ENCODE data around the gene CAPN12.

CAPN12 gene

DNA sequence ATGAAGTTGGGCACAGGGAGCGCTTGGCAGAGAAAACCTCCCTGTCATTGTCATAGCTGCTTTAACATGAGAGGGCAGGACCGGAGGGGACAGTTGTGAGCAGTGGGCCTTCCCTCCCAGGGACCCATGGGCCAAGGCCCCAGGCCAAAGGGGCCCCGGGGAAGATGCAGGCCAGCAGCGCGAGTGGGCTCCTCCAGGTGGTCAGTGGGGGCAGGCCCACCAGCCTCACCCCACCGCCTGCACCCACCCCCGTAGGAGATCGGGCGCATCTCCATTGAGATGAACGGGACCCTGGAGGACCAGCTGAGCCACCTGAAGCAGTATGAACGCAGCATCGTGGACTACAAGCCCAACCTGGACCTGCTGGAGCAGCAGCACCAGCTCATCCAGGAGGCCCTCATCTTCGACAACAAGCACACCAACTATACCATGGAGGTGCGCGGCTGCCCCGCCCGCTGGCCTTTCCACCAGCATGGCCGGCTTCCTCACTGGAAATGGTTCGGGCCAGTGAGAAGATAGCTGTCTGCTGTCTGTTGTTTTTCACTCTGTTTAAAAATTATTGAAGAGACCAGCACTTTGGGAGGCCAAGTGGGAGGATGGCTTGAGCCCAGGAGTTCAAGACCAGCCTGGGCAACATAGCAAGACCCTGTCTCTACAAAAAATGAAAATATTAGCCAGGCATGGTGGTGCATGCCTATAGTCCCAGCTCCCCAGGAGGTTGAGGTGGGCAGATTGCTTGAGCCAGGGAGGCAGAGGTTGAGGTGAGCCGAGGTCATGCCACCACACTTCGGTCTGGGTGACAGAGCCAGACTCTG, 18.6 kb downstream of the CAPN12 start:
- no peak for DNase-seq (ENCODE audit: low spot score)

DNA sequence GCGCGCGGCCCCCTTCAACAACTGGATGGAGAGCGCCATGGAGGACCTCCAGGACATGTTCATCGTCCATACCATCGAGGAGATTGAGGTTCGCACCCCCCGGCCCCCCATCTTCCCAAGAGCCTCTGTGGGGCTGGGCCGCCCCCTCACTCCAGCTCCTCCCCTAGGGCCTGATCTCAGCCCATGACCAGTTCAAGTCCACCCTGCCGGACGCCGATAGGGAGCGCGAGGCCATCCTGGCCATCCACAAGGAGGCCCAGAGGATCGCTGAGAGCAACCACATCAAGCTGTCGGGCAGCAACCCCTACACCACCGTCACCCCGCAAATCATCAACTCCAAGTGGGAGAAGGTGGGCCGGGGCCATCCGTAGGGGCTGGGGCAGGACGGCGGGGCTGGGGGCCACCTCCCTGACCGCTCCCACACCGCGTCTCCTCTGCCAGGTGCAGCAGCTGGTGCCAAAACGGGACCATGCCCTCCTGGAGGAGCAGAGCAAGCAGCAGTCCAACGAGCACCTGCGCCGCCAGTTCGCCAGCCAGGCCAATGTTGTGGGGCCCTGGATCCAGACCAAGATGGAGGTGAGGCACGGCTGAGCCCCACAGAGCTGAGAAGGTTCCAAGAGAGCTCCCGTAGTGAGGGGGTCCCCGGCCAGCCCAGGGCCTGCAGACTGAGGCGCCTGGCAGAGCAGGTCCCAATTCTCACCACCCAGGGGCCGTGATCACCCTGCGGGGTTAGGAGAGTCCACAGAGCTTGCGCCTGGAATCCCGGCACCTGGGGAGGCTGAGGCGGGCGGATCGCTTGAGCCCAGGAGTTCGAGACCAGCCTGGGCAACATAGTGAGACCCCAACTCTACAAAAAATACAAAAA, 20.1 kb downstream of the CAPN12 start:
- DNase-seq (ENCODE audit: low spot score) = no peak

GRCh38 chr19:38723606-38723965, 20.7 kb downstream of the CAPN12 start:
- DNase-seq (ENCODE audit: low spot score) = no peak

- DNase-seq (ENCODE audit: low spot score) = no peak
Measured at GRCh38 chr19:38722947-38723605, 21.2 kb downstream of the CAPN12 start.

GRCh38 chr19:38721979-38722773, 22.1 kb downstream of the CAPN12 start:
- DNase-seq (ENCODE audit: low spot score) = no peak

GRCh38 chr19:38721496-38721895, 22.8 kb downstream of the CAPN12 start:
- DNase-seq (ENCODE audit: low spot score) = no peak

GRCh38 chr19:38720559-38721236, 23.6 kb downstream of the CAPN12 start:
- DNase-seq (ENCODE audit: low spot score) = no peak

DNA sequence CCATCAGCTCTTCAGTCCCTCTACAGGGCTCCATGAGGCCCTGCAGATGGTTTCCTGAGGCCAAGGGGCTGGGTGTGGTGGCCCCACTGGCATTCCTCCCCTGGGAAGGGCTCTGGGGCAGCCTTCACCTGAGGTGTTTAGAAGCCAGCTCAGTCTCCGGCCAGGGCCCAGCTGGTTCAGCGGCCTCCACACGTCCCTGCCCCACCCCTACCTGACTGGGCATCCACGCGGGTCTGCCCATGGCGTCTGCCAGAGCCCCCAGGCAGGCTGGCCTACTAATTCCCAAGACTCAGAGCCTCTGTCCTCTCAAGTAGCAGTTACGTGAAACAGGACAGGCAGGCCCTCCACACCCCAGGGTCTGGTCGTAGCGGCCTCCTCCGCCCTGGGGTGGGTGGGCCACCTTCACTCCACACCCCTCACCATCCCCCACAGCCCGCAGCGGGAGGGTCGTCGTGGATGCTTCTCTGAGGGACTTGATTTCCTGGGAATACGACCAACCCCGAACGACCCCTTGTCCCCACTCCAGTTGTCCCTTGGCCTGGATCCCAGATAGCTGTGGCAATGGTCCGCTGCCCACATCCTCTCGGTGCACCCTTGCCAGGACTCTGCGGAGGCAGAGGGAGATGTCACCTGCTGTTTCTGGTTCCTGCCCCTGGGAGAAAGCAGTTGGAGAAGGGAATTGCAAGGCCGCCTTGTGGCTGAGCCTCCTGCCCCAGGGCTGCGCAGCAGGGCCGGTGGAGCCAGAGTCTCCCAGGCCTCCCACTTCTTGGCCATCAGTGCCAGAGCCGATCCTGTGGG, 24.3 kb downstream of the CAPN12 start:
- DNase-seq (ENCODE audit: low spot score) = no peak

GRCh38 chr19:38718747-38719543, 25.3 kb downstream of the CAPN12 start:
- no peak for DNase-seq (ENCODE audit: low spot score)

DNA sequence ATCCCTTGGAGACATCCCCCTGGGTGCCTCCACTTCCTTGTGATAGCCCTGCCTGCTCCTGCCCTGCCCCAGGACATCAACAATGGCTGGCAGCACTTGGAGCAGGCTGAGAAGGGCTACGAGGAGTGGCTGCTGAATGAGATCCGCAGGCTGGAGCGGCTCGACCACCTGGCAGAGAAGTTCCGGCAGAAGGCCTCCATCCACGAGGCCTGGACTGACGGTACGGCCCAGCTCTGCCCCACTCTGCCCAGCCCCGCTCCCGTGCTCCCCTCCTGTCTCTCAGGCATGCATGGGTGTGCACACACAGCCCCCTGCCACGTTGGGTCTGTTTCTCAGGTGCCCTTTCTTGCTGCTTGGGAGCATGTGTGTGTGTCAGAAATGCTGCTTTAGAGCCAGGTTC, 26.4 kb downstream of the CAPN12 start:
- no peak for DNase-seq (ENCODE audit: low spot score)

GRCh38 chr19:38717051-38717450, 27.2 kb downstream of the CAPN12 start:
- DNase-seq (ENCODE audit: low spot score) = no peak

DNA sequence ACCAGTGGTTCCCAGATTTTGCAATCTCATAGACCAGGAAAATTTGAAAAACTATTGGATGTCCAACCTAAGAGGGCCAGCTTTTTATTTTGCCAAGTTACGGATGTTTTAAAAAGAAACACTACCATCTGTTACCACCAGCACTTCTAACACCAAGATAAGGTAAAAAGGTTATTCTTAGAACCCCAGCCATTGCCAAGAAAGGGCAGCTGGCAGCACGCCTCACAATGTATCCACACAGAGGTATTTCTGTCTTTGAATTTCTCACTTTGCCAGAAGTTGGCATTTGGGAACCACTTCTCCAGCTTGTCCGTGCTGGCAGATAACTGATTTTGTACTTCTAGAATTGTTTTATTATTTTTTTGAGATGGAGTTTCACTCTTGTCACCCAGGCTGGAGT, 28.7 kb downstream of the CAPN12 start:
- DNase-seq (ENCODE audit: low spot score) = no peak

DNA sequence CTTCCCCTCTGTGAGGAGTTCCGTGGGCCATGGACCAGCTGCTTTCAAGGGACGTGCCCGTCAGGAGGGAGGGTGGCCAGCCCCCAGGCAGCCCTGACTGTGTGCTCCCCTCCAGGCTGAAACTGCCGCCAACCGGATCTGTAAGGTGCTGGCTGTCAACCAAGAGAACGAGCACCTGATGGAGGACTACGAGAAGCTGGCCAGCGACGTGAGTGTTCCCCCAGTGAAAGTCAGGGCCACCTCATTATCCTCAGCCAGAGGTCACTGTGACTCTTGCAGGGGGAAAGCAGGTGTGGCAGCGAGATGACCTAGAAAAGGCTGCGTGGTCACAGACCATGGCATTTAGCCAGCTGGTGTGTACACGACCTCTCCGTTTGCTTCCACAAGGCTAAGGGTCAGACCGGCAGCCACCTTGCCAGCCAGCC, 29.9 kb downstream of the CAPN12 start:
- DNase-seq (ENCODE audit: low spot score) = no peak

GRCh38 chr19:38713865-38714264, 30.4 kb downstream of the CAPN12 start:
- DNase-seq (ENCODE audit: low spot score) = no peak

- DNase-seq (ENCODE audit: low spot score) = no peak
Measured at GRCh38 chr19:38713227-38713649, 31.0 kb downstream of the CAPN12 start.

DNA sequence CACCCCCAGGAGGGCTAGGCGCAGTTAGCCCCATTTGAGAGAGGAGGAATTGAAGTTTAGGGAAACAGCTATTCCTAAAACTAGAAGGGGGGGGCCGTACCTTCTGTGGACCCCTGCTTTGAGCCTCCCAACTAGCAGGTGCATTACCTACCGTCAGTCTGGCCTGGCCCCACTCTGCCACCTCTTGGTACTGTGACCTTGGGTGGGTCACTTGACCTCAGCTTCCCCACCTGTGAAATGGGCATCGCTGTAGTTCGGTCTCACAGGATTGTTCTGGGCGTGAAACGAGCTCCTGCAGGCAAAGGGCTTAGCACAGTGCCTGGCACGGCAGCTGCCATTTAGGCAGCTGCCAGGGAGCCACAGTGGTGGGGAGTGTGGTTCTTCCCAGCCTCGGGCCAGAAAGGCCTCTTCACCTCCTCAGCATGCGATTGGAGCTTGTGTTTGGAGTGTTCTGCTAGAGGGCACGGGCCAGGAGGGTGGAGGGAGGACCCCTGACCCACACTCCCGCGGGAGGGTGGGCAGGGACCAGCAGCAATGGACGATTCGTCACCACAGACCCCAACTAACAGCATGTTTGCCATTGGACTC, 32.0 kb downstream of the CAPN12 start:
- DNase-seq (ENCODE audit: low spot score) = no peak

DNA sequence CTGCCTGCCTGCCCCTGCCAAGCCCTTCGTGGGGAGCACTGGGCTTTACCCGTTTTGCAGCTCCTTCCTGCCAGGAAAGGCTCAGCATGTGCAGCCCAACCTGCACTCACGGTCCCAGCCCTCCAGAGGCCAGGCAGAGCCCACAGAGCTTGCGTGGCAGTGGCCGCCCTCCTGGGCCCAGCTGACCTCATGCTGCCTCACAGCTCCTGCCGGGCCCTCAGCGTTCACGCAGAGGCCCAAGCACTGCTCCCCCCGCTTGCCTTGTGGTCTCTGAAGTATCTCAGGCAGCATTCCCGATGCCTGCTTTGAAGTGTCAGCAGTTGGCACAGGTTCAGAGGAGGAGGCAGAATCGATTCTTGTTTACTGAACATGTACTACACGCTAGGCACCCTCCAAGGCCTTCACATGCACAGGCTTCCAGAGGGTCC, 32.5 kb downstream of the CAPN12 start:
- DNase-seq (ENCODE audit: low spot score) = no peak

GRCh38 chr19:38710928-38711725, 33.1 kb downstream of the CAPN12 start:
- no peak for DNase-seq (ENCODE audit: low spot score)

DNA sequence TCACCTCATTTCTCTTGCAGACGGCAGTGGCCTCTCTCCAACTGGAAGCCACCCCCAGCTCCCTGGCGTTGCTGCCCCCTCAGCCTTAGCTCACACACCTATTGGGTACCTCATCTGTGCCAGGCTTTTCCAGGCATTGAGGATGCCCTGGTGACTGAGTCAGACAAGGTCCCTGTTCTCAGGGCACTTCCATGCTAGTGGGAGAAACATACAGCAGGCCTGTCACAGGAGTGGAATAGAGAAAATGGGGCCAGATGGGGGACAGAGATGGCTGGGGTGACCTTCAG, 33.9 kb downstream of the CAPN12 start:
- no peak for DNase-seq (ENCODE audit: low spot score)

Measured in ecto neural progenitor cell (in vitro differentiated cells).